EH (cell line): ENCODE results near the gene CD58.
A peak's percentile ranks its signal among the peaks of the same experiment; 100 is the strongest.
"Not testable (repeated sequence)": the region's sequence is repeated elsewhere in the genome, so short reads cannot be mapped to it uniquely, and the experiment has no call there.

Source experiments
- DNase-seq: peaks from one replicate; pipeline ENCODE4 v3.0.0-alpha.2; 2015; ENCODE audit warnings: low read depth

The CD58 gene

GRCh38 chr1:116591951-116592605, 21.3 kb upstream of the CD58 start:
- DNase-seq, result not testable (repeated sequence)

GRCh38 chr1:116591006-116591950, 20.5 kb upstream of the CD58 start:
- DNase-seq, result not testable (repeated sequence)

- not testable (repeated sequence) for DNase-seq
Measured at GRCh38 chr1:116590359-116591005, 19.7 kb upstream of the CD58 start.

GRCh38 chr1:116589101-116589735, 18.4 kb upstream of the CD58 start:
- DNase-seq, result peak; percentile 44

GRCh38 chr1:116587501-116588227, 16.8 kb upstream of the CD58 start:
- no peak for DNase-seq

GRCh38 chr1:116586741-116587143, 15.9 kb upstream of the CD58 start:
- peak; percentile 17 for DNase-seq

GRCh38 chr1:116585886-116586285, 15.1 kb upstream of the CD58 start:
- no peak for DNase-seq

GRCh38 chr1:116581323-116581885, 10.6 kb upstream of the CD58 start:
- DNase-seq, result no peak

- DNase-seq, result peak; percentile 27
Measured at GRCh38 chr1:116580446-116581322, 9.9 kb upstream of the CD58 start.

GRCh38 chr1:116579259-116579875, 8.5 kb upstream of the CD58 start:
- DNase-seq, result no peak

GRCh38 chr1:116578581-116578980, 7.8 kb upstream of the CD58 start:
- DNase-seq, result no peak

GRCh38 chr1:116577759-116578314, 7.0 kb upstream of the CD58 start:
- no peak for DNase-seq

- peak; percentile 71 for DNase-seq
Measured at GRCh38 chr1:116574581-116575291, 3.9 kb upstream of the CD58 start.

- DNase-seq, result peak; percentile 43
Measured at GRCh38 chr1:116573431-116574095, 2.7 kb upstream of the CD58 start.

GRCh38 chr1:116572771-116573430, 2.1 kb upstream of the CD58 start:
- DNase-seq, result peak; percentile 11

GRCh38 chr1:116572099-116572498, 1.3 kb upstream of the CD58 start:
- no peak for DNase-seq

GRCh38 chr1:116571215-116571919, 541 bp upstream of the CD58 start:
- no peak for DNase-seq
